Hematopoietic multipotent progenitor cell treated with erythropoietin and hydrocortisone succinate and interleukin-3 and kit ligand, for 17 days (in vitro differentiated cells): Measurements from ENCODE around the gene UBE2F.

Experiments
- DNase-seq: peaks from one replicate; pipeline ENCODE4 v3.0.0-alpha.2; 2015; ENCODE audit warnings: low spot score

UBE2F gene

GRCh38 chr2:238081150-238081549 lies 114.3 kb downstream of the UBE2F start:
- DNase-seq = no peak

- no peak for DNase-seq
Measured at GRCh38 chr2:238081561-238081960, 114.7 kb downstream of the UBE2F start.

- no peak for DNase-seq
Measured at GRCh38 chr2:238082151-238082550, 115.3 kb downstream of the UBE2F start.

- no peak for DNase-seq
Measured at GRCh38 chr2:238082827-238083226, 116.0 kb downstream of the UBE2F start.

GRCh38 chr2:238083919-238084318 lies 117.1 kb downstream of the UBE2F start:
- DNase-seq = no peak

- DNase-seq = no peak
Measured at GRCh38 chr2:238084761-238085160, 117.9 kb downstream of the UBE2F start.

GRCh38 chr2:238085899-238086298 lies 119.1 kb downstream of the UBE2F start:
- no peak for DNase-seq

GRCh38 chr2:238087211-238087610 lies 120.4 kb downstream of the UBE2F start:
- no peak for DNase-seq

- DNase-seq = no peak
Measured at GRCh38 chr2:238090887-238091286, 124.1 kb downstream of the UBE2F start.

- DNase-seq = no peak
Measured at GRCh38 chr2:238091436-238092060, 124.7 kb downstream of the UBE2F start.
